T-helper 2 cell treated with Interferon-gamma antibody and Interleukin-4, amounts not matched to agents 5 μg/mL and 100 μg/mL, for 36 hours (primary cell): ENCODE data around the gene ERCC6L2.

Experiments
- DNase-seq: peaks from one replicate; pipeline ENCODE4 v3.0.0; 2021; ENCODE audit warnings: low spot score
- H3K27ac Mint-ChIP-seq: one replicate; pipeline ENCODE4 v1.8.0; 2021; ENCODE audit warnings: mild to moderate bottlenecking, mixed read lengths
- H3K27me3 Mint-ChIP-seq: one replicate; pipeline ENCODE4 v1.8.0; 2021; ENCODE audit warnings: low read depth, mixed read lengths
- H3K36me3 Mint-ChIP-seq: one replicate; pipeline ENCODE4 v1.8.0; 2021; ENCODE audit warnings: low read depth, mixed read lengths
- H3K4me1 Mint-ChIP-seq: one replicate; pipeline ENCODE4 v1.8.0; 2021; ENCODE audit warnings: low read depth, mixed read lengths
- H3K4me3 Mint-ChIP-seq: one replicate; pipeline ENCODE4 v1.8.0; 2022; ENCODE audit warnings: mild to moderate bottlenecking, moderate library complexity, mixed read lengths
- H3K9me3 Mint-ChIP-seq: one replicate; pipeline ENCODE4 v1.8.0; 2021; ENCODE audit warnings: mixed read lengths

ERCC6L2 gene

GRCh38 chr9:95920017-95920416, 44.5 kb downstream of the ERCC6L2 start:
- Mint-ChIP-seq H3K27me3 (no peaks in the 10 kb centered on the region), H3K4me1 (peaks cover 4% of the 10 kb centered on the region), H3K9me3 (no peaks in the 10 kb centered on the region), H3K36me3 (peaks cover 45% of the 10 kb centered on the region), H3K27ac (no peak overlapping the region), H3K4me3 (no peak overlapping the region)
- no peak for DNase-seq

- H3K27me3 Mint-ChIP-seq, result no peaks in the 10 kb centered on the region
- H3K9me3 Mint-ChIP-seq, result no peaks in the 10 kb centered on the region
- peaks cover 6% of the 10 kb centered on the region for H3K4me1 Mint-ChIP-seq
- no peak for DNase-seq
- no peak overlapping the region for H3K27ac Mint-ChIP-seq
- H3K4me3 Mint-ChIP-seq, result no peak overlapping the region
- peaks cover 34% of the 10 kb centered on the region for H3K36me3 Mint-ChIP-seq
Measured at GRCh38 chr9:95923794-95924193, 48.3 kb downstream of the ERCC6L2 start.

GRCh38 chr9:95924987-95925386, 49.5 kb downstream of the ERCC6L2 start:
- no peak for DNase-seq
- Mint-ChIP-seq H3K27ac (no peak overlapping the region), H3K36me3 (peaks cover 35% of the 10 kb centered on the region)

GRCh38 chr9:95927271-95928004, 51.9 kb downstream of the ERCC6L2 start:
- no peaks in the 10 kb centered on the region for H3K27me3 Mint-ChIP-seq
- no peak overlapping the region for H3K27ac Mint-ChIP-seq
- no peak overlapping the region for H3K4me3 Mint-ChIP-seq
- peaks cover 6% of the 10 kb centered on the region for H3K4me1 Mint-ChIP-seq
- H3K9me3 Mint-ChIP-seq, result no peaks in the 10 kb centered on the region
- peaks cover 47% of the 10 kb centered on the region for H3K36me3 Mint-ChIP-seq
- DNase-seq, result no peak

More at GRCh38 chr9:95924987-95925386, 49.5 kb downstream of the ERCC6L2 start:
- Mint-ChIP-seq H3K9me3 (no peaks in the 10 kb centered on the region), H3K27me3 (no peaks in the 10 kb centered on the region), H3K4me3 (no peak overlapping the region), H3K4me1 (peaks cover 6% of the 10 kb centered on the region)

GRCh38 chr9:95930277-95930676, 54.8 kb downstream of the ERCC6L2 start:
- no peak overlapping the region for H3K4me3 Mint-ChIP-seq
- H3K9me3 Mint-ChIP-seq, result no peaks in the 10 kb centered on the region
- peaks cover 57% of the 10 kb centered on the region for H3K36me3 Mint-ChIP-seq
- H3K4me1 Mint-ChIP-seq, result peaks cover 5% of the 10 kb centered on the region
- H3K27ac Mint-ChIP-seq, result no peak overlapping the region
- DNase-seq, result no peak
- H3K27me3 Mint-ChIP-seq, result no peaks in the 10 kb centered on the region

- Mint-ChIP-seq H3K27ac (no peak overlapping the region), H3K27me3 (no peaks in the 10 kb centered on the region), H3K4me3 (no peak overlapping the region), H3K36me3 (peaks cover 77% of the 10 kb centered on the region), H3K9me3 (peaks cover 31% of the 10 kb centered on the region), H3K4me1 (peaks cover 2% of the 10 kb centered on the region)
- no peak for DNase-seq
Measured at GRCh38 chr9:95935861-95936578, 60.5 kb downstream of the ERCC6L2 start.

- H3K27me3 Mint-ChIP-seq, result no peaks in the 10 kb centered on the region
- peaks cover 2% of the 10 kb centered on the region for H3K4me1 Mint-ChIP-seq
- no peak for DNase-seq
- H3K4me3 Mint-ChIP-seq, result no peak overlapping the region
- peaks cover 36% of the 10 kb centered on the region for H3K9me3 Mint-ChIP-seq
- H3K27ac Mint-ChIP-seq, result no peak overlapping the region
- H3K36me3 Mint-ChIP-seq, result peaks cover 75% of the 10 kb centered on the region
Measured at GRCh38 chr9:95936579-95937075, 61.1 kb downstream of the ERCC6L2 start.

GRCh38 chr9:95937131-95937530, 61.6 kb downstream of the ERCC6L2 start:
- Mint-ChIP-seq H3K27ac (no peak overlapping the region), H3K9me3 (peaks cover 37% of the 10 kb centered on the region), H3K27me3 (no peaks in the 10 kb centered on the region), H3K4me3 (no peak overlapping the region), H3K4me1 (peaks cover 2% of the 10 kb centered on the region), H3K36me3 (peaks cover 78% of the 10 kb centered on the region)
- DNase-seq, result no peak

- peaks cover 2% of the 10 kb centered on the region for H3K4me1 Mint-ChIP-seq
Measured at GRCh38 chr9:95938724-95939123, 63.2 kb downstream of the ERCC6L2 start.

GRCh38 chr9:95939472-95939871, 64.0 kb downstream of the ERCC6L2 start:
- H3K9me3 Mint-ChIP-seq, result peaks cover 41% of the 10 kb centered on the region
- H3K27ac Mint-ChIP-seq, result no peak overlapping the region
- no peak for DNase-seq
- no peaks in the 10 kb centered on the region for H3K27me3 Mint-ChIP-seq
- H3K36me3 Mint-ChIP-seq, result peaks cover 86% of the 10 kb centered on the region
- no peak overlapping the region for H3K4me3 Mint-ChIP-seq
- peaks cover 2% of the 10 kb centered on the region for H3K4me1 Mint-ChIP-seq

More at GRCh38 chr9:95938724-95939123, 63.2 kb downstream of the ERCC6L2 start:
- H3K27ac Mint-ChIP-seq, result no peak overlapping the region
- no peak for DNase-seq
- H3K4me3 Mint-ChIP-seq, result no peak overlapping the region
- H3K36me3 Mint-ChIP-seq, result peaks cover 82% of the 10 kb centered on the region
- peaks cover 37% of the 10 kb centered on the region for H3K9me3 Mint-ChIP-seq
- no peaks in the 10 kb centered on the region for H3K27me3 Mint-ChIP-seq

- Mint-ChIP-seq H3K27me3 (no peaks in the 10 kb centered on the region), H3K4me1 (peaks cover 2% of the 10 kb centered on the region), H3K4me3 (no peak overlapping the region), H3K9me3 (peaks cover 44% of the 10 kb centered on the region), H3K27ac (no peak overlapping the region), H3K36me3 (peaks cover 86% of the 10 kb centered on the region)
- no peak for DNase-seq
Measured at GRCh38 chr9:95940265-95940664, 64.8 kb downstream of the ERCC6L2 start.

GRCh38 chr9:95942016-95942415, 66.5 kb downstream of the ERCC6L2 start:
- Mint-ChIP-seq H3K27ac (no peak overlapping the region), H3K9me3 (peaks cover 53% of the 10 kb centered on the region), H3K4me1 (peaks cover 2% of the 10 kb centered on the region), H3K4me3 (no peak overlapping the region), H3K27me3 (no peaks in the 10 kb centered on the region), H3K36me3 (peaks cover 85% of the 10 kb centered on the region)
- DNase-seq, result no peak

- no peak for DNase-seq
- Mint-ChIP-seq H3K9me3 (peaks cover 57% of the 10 kb centered on the region), H3K27me3 (no peaks in the 10 kb centered on the region), H3K4me3 (no peak overlapping the region), H3K36me3 (peaks cover 84% of the 10 kb centered on the region), H3K4me1 (peaks cover 5% of the 10 kb centered on the region), H3K27ac (no peak overlapping the region)
Measured at GRCh38 chr9:95947118-95947517, 71.6 kb downstream of the ERCC6L2 start.

- DNase-seq, result no peak
- H3K36me3 Mint-ChIP-seq, result peaks cover 77% of the 10 kb centered on the region
- peaks cover 64% of the 10 kb centered on the region for H3K9me3 Mint-ChIP-seq
- no peak overlapping the region for H3K27ac Mint-ChIP-seq
- H3K4me3 Mint-ChIP-seq, result no peak overlapping the region
- no peaks in the 10 kb centered on the region for H3K27me3 Mint-ChIP-seq
- H3K4me1 Mint-ChIP-seq, result peaks cover 7% of the 10 kb centered on the region
Measured at GRCh38 chr9:95952471-95952870, 77.0 kb downstream of the ERCC6L2 start.
